Measurements from ENCODE around the gene PTPRCAP.
"Not testable (repeated sequence)": the region's sequence is repeated elsewhere in the genome, so short reads cannot be mapped to it uniquely, and the experiment has no call there.

The PTPRCAP gene

GRCh38 chr11:67440229-67441097, 3.0 kb upstream of the PTPRCAP start:
- no peak for DNase-seq

- DNase-seq: no peak
Observed at GRCh38 chr11:67439321-67440228, 2.1 kb upstream of the PTPRCAP start.

GRCh38 chr11:67438158-67438902, 848 bp upstream of the PTPRCAP start:
- no peak for DNase-seq

- DNase-seq: no peak
Observed at GRCh38 chr11:67437809-67438157, 301 bp upstream of the PTPRCAP start.

GRCh38 chr11:67436459-67437081, 912 bp downstream of the PTPRCAP start:
- no peak for DNase-seq

- no peak for DNase-seq
Observed at GRCh38 chr11:67435727-67436458, 1.6 kb downstream of the PTPRCAP start.

GRCh38 chr11:67435031-67435726, 2.3 kb downstream of the PTPRCAP start:
- DNase-seq: no peak

- no peak for DNase-seq
Observed at GRCh38 chr11:67434395-67434881, 3.0 kb downstream of the PTPRCAP start.

GRCh38 chr11:67433536-67434394, 3.7 kb downstream of the PTPRCAP start:
- DNase-seq: no peak

GRCh38 chr11:67432655-67433349, 4.7 kb downstream of the PTPRCAP start:
- no peak for DNase-seq

GRCh38 chr11:67431346-67432249, 5.9 kb downstream of the PTPRCAP start:
- no peak for DNase-seq

- no peak for DNase-seq
Observed at GRCh38 chr11:67429722-67430121, 7.8 kb downstream of the PTPRCAP start.

- no peak for DNase-seq
Observed at GRCh38 chr11:67429038-67429668, 8.3 kb downstream of the PTPRCAP start.

GRCh38 chr11:67428052-67429001, 9.2 kb downstream of the PTPRCAP start, which contains the start of gene RPS6KB2:
Gene RPS6KB2 (plus strand): TSS chr11:67428494. CDS start chr11:67428546, 52 bp downstream.
- DNase-seq: peak; percentile 97 to 99 (median 97)

- DNase-seq: not testable (repeated sequence)
Observed at GRCh38 chr11:67427364-67427859, 10.1 kb downstream of the PTPRCAP start.

All from NCI-H1417 (cell line).